HS-5 (cell line): ENCODE data around the gene XYLT1.
"Not testable (repeated sequence)": the region's sequence is repeated elsewhere in the genome, so short reads cannot be mapped to it uniquely, and the experiment has no call there.

ENCODE experiments used
- DNase-seq: peaks from one replicate; pipeline ENCODE4 v3.0.0-alpha.2; 2012; ENCODE audit warnings: low read depth

XYLT1 gene

DNA sequence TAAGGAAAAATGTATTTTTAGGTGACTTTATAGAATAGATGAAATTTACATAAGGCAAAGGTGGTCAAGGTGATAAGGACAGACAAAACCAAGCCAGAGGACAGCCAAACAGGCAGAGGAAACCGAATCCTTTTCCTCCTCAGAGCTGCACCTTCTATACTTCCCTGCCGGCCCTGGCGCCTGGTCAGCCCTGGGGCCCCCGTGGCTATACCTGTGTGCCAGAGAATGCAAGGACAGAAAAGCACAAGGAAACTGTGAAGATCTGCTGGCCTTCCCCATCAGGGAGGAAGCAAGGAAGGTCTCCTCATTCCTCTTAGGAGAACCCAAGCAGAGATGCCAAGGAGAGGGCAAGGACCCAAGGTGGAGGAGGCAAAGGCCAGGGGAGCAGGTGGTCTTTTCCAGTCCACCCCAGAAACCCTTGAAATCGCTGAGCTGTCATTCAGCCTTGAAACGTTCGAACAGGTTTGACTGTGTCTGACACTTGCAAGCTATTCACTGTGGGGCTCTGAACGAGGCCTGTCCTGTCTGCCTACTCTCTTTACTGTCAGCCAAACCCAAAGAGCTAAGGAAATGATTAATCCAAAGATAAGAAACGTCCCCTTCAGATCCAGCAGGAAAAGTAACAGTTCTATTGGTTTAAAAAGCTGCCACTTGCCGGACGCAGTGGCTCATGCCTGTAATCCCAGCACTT is 114.4 kb downstream of the XYLT1 start:
- DNase-seq, result no peak

DNA sequence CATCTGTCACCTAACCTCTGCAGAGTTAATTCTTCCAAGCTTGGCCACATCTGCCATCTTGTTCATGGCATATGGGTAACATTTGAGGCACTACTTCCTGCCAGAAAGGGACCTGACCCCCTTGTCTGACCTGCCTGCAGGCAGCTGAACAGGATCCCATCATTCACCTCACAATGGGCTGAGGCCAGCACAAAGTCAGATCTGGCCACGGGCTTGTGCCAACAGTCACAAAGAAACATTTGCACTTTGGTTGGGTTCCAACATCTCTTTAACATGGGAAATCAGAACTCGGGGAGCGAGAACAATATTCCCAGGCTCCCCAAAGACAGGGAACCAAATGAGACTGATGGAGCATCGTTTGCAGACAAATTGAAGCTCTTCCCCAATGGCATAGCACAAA is 116.1 kb downstream of the XYLT1 start:
- DNase-seq, result no peak

DNA sequence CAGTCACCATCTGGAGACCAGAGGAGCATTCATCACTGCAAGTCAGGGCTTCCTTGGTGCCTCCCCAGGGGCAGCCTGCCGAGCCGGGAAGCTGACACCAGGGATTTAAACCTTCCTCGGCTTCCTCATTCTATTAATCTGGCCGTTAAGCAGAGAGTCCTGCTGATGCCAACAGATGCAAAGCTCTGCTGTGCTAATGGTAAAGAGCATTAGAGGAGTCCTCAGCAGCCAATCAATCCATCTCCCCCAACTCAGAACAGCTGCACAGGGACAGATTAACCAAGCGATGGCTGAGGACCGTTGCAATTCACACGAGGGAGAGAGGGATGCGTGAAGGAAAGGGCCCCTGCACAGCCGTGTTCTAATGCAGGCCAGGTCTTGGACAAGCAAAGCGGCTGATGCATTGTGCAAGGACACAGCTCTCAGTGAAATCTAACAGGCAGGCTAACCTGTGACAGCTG is 116.6 kb downstream of the XYLT1 start:
- no peak for DNase-seq

- no peak for DNase-seq
These were observed 117.2 kb downstream of the XYLT1 start for GRCh38 chr16:17353561-17353960.

DNA sequence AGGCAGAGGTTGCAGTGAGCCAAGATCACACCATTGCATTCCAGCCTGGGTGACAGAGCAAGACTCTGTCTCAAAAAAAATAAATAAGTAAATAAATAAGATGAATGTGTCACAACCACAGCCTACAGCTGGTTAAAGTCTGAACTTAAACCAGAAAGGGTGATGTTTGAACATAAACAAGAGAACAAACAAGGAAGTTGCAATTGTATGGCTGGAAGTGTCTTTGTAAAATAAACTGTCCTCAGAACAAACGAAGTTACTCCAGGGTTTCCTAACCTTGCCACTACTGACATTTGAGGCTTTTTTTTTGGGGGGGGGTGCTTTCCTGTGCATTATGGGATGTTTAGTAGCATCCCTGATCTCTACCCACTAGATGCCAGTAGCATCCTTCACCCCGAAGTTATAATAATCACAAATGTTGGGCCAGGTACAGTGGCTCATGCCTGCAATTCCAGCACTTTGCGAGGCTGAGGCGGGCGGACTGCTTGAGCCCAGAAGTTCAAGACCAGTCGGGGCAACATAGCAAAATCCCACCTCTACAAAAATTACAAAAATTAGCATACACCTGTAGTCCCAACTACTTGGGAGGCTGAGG is 119.2 kb downstream of the XYLT1 start:
- no peak for DNase-seq

GRCh38 chr16:17350207-17350606 is 120.6 kb downstream of the XYLT1 start:
- no peak for DNase-seq

- no peak for DNase-seq
These were observed 121.9 kb downstream of the XYLT1 start for GRCh38 chr16:17348826-17349225.

- DNase-seq, result no peak
These were observed 122.5 kb downstream of the XYLT1 start for GRCh38 chr16:17348042-17348783.

DNA sequence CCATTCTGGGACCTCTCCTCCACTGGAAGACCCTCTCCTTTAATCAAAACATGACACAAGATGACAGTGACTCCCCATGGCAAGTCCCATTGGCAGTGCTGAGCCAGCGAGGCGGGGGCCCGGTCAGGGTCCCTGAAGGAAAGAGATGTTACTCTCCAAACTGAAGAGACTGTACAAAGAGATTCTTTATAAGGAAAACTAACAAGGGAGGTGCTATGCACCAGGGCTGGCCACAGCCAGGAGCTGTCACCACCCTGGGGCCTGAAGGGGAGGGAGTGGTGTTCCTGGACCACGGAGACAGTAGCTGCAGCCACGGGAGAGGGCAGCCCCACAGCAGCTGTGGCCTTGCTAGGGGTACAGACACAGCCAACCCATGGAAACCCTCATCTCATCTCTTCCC is 123.1 kb downstream of the XYLT1 start:
- no peak for DNase-seq

DNA sequence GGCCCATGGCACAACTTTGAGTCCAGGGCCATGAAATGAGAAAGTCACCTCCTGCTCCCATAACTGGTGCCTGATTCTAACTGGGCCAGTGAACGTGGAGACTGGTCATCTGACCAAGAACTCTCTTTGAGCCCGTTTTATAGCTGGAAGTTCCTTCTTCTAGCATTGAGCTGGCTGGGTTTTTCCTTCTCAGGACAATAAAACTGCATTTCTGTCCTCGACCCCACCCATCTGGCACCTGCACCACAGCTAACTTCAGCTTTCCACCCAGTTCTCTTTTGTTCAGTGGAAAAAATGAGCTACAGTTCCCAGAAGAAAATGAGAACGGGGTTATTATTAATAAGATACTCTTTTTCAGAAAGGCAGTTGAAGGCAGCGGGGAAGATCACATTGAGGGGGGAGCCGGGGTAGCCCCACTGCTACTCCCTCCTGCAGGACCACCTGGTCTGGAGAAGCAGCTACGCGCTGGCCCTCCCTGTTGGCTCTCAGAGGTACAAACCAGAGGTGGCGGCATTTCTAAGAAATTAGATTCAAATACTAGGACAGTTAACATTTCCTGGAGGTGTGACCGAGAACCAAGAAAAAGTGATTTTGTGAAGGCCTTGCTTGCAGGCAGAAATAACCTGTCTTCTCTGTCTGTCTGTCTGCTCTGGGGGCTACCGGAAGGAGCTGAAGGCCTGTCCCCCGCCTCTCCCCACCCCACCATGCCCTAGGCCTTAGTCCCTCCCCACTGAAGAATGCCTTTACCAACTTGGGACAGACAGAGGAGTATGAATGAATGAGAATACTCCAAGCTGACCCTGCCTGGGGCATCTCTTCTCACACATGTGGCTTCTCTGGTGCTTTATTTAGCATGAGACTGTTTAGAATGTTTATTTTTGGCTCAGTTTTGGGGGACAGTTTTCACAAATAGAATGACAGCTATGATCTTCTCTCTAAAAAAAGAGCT is 123.9 kb downstream of the XYLT1 start:
- DNase-seq, result no peak

GRCh38 chr16:17345043-17345442 is 125.7 kb downstream of the XYLT1 start:
- no peak for DNase-seq

GRCh38 chr16:17343728-17344127 is 127.0 kb downstream of the XYLT1 start:
- DNase-seq, result no peak

- DNase-seq, result no peak
These were observed 127.7 kb downstream of the XYLT1 start for GRCh38 chr16:17343028-17343427.

GRCh38 chr16:17342031-17342430 is 128.7 kb downstream of the XYLT1 start:
- no peak for DNase-seq

- no peak for DNase-seq
These were observed 130.0 kb downstream of the XYLT1 start for GRCh38 chr16:17340804-17341203.

- no peak for DNase-seq
These were observed 130.8 kb downstream of the XYLT1 start for GRCh38 chr16:17339764-17340541.

DNA sequence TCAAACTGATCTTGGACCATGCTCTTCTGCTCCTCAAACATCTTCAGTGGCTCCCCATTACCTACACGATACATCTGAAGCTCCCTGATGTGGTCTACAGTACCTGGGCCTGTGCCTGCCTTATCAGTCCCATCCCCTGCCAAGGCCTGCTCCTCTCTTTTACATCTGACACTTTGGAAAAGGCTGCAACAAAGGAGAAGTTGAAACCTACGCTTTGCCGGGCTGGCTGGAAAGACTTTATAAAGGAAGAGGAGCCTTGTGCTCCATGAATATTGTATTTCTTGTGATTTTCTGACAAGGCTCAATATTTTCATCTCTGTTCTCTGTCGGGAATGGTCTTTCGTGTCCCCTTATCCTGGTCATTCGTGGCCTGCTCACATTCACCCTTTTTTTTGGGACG is 132.5 kb downstream of the XYLT1 start:
- no peak for DNase-seq

DNA sequence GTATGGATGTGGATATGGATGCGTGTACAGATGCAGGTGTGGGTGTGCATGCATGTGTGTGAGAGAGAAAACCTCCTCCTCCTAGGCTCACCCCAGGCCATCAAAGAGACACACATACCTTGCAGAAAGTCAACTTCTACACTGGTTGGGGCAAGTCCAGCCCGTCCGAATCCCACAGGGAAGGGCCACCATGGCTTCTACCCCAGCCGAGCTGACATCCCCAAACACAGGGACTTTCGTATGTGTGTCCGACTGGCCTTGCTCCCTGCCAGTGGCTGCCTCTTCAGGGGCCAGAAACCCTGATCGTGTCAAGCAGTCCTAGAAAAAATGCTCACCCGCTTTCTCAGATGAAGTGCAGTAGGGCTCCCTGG is 134.2 kb downstream of the XYLT1 start:
- DNase-seq, result no peak

DNA sequence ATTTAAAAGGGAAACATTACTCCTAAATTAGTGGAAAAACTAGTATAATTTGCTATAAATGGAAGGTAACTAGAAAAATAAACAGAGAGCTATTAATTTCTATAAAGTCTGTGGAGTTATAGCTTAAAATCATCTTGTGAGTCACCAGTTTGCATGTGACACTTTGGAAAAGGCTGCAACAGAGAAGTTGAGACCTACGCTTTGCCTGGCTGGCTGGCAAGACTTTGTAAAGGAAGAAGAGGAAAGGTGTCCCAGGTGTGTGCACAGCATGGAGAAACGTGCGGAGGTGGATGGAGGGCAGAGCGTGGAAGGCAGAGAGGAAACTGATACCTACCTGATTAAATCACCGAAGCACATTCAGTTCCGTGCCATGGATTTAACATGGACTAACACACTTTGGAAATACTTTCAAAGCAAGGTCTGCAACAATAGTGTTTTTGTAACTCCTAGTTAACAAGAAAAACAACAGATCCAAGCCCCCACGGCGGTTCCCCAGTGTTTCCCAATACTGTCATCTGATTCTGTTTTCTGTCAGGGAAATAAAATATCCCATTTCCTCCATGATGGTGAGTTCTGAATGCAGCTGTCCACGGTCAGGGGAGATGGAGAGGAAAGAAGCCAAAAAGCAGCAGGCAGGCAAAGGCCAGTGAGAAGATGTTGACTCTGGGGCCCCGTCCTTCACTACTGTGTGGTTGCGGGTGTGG is 134.8 kb downstream of the XYLT1 start:
- no peak for DNase-seq

DNA sequence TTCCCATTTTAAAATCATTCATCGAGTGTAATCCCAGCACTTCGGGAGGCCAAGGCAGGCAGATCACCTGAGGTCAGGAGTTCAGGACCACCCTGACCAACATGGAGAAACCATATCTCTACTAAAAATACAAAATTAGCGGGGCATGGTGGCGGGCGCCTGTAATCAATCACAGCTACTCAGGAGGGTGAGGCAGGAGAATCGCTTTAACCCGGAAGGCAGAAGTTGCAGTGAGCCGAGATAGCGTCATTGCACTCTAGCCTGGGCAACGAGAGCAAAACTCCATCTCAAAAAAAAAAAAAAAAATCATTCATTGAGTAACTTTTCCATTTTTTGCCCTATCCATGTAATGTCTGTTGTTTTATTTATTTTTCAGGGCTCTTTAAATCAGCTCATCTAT is 135.4 kb downstream of the XYLT1 start:
- not testable (repeated sequence) for DNase-seq

GRCh38 chr16:17334096-17334495 is 136.7 kb downstream of the XYLT1 start:
- DNase-seq, result peak; percentile 19
